Measurements from ENCODE around the gene LYSMD3.

Gene LYSMD3

DNA sequence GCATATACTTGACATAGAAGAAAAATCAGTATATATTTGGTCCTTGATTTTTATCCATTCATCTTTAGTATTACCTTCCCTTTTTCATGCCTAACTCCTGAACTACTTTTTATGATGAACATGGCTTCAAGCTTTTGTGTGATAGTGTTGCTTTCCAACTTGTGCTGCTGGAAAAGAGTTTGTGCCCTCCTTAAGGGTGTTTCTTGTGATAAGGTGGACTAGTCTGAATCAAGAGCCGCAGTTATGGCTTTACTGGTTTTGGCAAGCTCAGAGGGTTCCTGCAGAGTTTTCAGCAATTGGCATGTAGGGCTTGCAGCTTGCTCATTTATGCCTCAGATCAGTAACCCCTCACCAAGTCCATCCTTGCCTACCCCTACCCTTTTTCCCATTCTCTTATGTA lies 34.2 kb downstream of the LYSMD3 start:
- Histone ChIP-seq H3K4me3 (ENCODE audit: low read depth, low read length) (no peak overlapping the region), H3K27me3 (ENCODE audit: insufficient read depth, low read depth, severe bottlenecking) (no peaks in the 10 kb centered on the region), H3K9me3 (ENCODE audit: severe bottlenecking) (no peaks in the 10 kb centered on the region), H3K27ac (no peak overlapping the region), H3K36me3 (0 out of 2 replicates have a peak, but pooled peaks cover 3% of the 10 kb centered on the region)
- TF ChIP-seq, protein P1, sequence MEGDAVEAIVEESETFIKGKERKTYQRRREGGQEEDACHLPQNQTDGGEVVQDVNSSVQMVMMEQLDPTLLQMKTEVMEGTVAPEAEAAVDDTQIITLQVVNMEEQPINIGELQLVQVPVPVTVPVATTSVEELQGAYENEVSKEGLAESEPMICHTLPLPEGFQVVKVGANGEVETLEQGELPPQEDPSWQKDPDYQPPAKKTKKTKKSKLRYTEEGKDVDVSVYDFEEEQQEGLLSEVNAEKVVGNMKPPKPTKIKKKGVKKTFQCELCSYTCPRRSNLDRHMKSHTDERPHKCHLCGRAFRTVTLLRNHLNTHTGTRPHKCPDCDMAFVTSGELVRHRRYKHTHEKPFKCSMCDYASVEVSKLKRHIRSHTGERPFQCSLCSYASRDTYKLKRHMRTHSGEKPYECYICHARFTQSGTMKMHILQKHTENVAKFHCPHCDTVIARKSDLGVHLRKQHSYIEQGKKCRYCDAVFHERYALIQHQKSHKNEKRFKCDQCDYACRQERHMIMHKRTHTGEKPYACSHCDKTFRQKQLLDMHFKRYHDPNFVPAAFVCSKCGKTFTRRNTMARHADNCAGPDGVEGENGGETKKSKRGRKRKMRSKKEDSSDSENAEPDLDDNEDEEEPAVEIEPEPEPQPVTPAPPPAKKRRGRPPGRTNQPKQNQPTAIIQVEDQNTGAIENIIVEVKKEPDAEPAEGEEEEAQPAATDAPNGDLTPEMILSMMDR (IDR thresholded peaks at IDR 0.05; ENCODE audit: low read depth, low read length): no peak
- DNase-seq: no peak

DNA sequence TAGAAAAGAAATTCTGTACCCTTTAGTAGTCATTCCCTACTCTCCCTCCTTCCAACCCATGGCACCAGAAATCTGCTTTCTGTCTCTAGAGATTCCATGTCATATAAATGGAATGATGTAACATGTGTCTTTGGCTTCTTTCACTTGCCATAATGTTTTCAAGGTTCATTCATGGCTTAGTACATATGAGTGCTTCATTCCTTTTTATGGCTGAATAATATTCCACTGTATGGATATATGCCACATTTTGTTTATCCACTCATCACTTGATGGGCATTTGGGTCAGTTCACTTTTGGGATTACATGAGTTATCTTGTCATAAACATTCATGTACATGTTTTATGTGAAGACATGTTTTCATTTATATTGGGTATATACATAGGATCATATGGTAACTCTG lies 35.3 kb downstream of the LYSMD3 start:
- Histone ChIP-seq H3K36me3 (0 out of 2 replicates have a peak, but pooled peaks cover 3% of the 10 kb centered on the region), H3K27me3 (ENCODE audit: insufficient read depth, low read depth, severe bottlenecking) (no peaks in the 10 kb centered on the region), H3K27ac (no peak overlapping the region), H3K9me3 (ENCODE audit: severe bottlenecking) (no peaks in the 10 kb centered on the region), H3K4me3 (ENCODE audit: low read depth, low read length) (no peak overlapping the region)
- DNase-seq: no peak
- TF ChIP-seq, protein P1 (IDR thresholded peaks at IDR 0.05; ENCODE audit: low read depth, low read length): no peak

DNA sequence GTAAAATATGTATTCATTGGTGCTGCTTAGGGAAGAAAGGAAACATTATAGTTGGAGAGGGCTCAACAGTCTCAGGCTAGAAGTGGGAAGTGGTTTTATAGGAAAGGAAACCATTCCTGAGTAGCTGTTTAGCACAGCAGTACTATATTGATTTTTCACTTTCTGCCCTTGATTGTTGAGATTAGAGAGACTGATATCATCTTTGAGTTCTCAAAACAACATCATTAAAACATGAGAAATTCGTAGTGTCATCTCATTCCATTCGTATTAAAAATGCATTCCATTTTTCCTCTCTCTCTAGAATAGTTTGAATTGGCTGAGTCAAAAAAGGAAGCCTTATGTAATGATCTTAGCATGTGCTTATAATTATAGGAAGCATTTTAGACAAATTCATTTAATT lies 40.6 kb downstream of the LYSMD3 start:
- Histone ChIP-seq H3K36me3 (peaks cover 7% of the 10 kb centered on the region; the same call in 1 of the 2 replicates), H3K4me3 (ENCODE audit: low read depth, low read length) (no peak overlapping the region), H3K27me3 (ENCODE audit: insufficient read depth, low read depth, severe bottlenecking) (no peaks in the 10 kb centered on the region), H3K9me3 (ENCODE audit: severe bottlenecking) (no peaks in the 10 kb centered on the region), H3K27ac (no peak overlapping the region)
- DNase-seq: no peak
- TF ChIP-seq, protein P1 (IDR thresholded peaks at IDR 0.05; ENCODE audit: low read depth, low read length): no peak

DNA sequence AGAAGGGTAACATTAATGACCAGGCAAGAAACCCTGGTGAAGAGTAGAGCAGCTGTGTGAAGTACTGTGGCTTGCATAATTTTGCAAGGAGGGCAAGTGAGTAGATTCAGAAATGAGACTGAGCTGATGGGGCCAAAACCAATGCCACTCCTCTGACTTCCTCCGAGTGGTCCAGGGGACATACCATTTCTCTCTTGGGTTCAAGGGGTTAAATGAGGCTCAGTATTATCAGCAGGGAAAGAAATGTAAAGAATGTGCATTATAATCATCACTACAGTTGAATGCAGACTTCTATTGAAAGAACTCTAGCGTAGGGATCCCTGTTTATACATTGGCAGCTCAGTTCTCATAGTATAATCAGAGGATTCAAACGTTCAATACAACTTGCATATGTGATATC lies 44.8 kb downstream of the LYSMD3 start:
- TF ChIP-seq, protein P1 (IDR thresholded peaks at IDR 0.05; ENCODE audit: low read depth, low read length): no peak
- Histone ChIP-seq H3K9me3 (ENCODE audit: severe bottlenecking) (no peaks in the 10 kb centered on the region), H3K36me3 (peaks cover 7% of the 10 kb centered on the region; the same call in 1 of the 2 replicates), H3K4me3 (ENCODE audit: low read depth, low read length) (no peak overlapping the region), H3K27ac (no peak overlapping the region), H3K27me3 (ENCODE audit: insufficient read depth, low read depth, severe bottlenecking) (no peaks in the 10 kb centered on the region)
- no peak for DNase-seq

DNA sequence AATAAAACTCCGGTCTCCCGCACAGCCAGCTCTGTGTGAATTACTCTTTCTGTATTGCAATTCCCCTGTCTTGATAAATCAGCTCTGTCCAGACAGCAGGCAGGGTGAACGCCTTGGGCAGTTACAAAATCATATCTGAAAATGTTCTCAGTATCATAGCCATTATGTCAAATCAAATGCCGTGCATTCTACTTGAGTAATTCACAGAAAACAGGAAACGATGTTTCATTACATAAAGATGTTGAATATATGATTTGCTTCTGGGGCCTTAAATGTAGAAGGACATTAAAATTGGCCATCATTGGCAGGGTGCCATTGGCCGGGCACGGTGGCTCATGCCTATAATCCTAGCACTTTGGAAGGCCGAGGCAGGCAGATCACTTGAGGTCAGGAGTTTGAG lies 46.2 kb downstream of the LYSMD3 start:
- H3K27ac ChIP-seq: no peak overlapping the region
- no peak overlapping the region for H3K4me3 ChIP-seq (ENCODE audit: low read depth, low read length)
- no peaks in the 10 kb centered on the region for H3K27me3 ChIP-seq (ENCODE audit: insufficient read depth, low read depth, severe bottlenecking)
- TF ChIP-seq, protein P1 (IDR thresholded peaks at IDR 0.05; ENCODE audit: low read depth, low read length): no peak
- H3K9me3 ChIP-seq (ENCODE audit: severe bottlenecking): no peaks in the 10 kb centered on the region
- no peaks in the 10 kb centered on the region for H3K36me3 ChIP-seq
- DNase-seq: no peak

DNA sequence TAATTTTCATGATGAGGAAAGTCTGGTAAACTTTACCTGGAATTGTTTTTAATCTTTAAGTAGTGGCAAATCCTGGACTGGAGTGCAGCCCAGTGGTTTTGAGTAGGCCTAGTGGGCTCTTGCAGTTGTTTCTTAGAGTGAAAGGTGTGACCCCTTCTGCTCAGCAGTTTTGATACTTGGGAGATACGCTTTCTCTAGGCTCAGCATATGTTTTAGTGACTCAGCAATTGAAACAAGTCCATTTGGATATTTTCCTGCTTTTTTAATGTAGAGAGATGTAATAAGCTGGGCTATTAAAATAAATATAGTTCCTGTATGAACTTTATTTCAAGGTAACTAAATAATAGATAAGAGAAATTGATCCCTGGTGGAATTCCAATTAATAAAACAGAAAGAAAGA lies 48.7 kb downstream of the LYSMD3 start:
- no peaks in the 10 kb centered on the region for H3K36me3 ChIP-seq
- DNase-seq: no peak
- no peak overlapping the region for H3K4me3 ChIP-seq (ENCODE audit: low read depth, low read length)
- no peak overlapping the region for H3K27ac ChIP-seq
- no peaks in the 10 kb centered on the region for H3K9me3 ChIP-seq (ENCODE audit: severe bottlenecking)
- TF ChIP-seq, protein P1 (IDR thresholded peaks at IDR 0.05; ENCODE audit: low read depth, low read length): no peak
- H3K27me3 ChIP-seq (ENCODE audit: insufficient read depth, low read depth, severe bottlenecking): no peaks in the 10 kb centered on the region
